IPS-NIHi11 (cell line): ENCODE measurements around the gene AIG1.
"Not testable (repeated sequence)": the region's sequence is repeated elsewhere in the genome, so short reads cannot be mapped to it uniquely, and the experiment has no call there.

ENCODE experiments used
- DNase-seq: peaks from one replicate; pipeline ENCODE4 v3.0.0; 2012; ENCODE audit warnings: mixed read lengths, low spot score

Gene AIG1, protein sequence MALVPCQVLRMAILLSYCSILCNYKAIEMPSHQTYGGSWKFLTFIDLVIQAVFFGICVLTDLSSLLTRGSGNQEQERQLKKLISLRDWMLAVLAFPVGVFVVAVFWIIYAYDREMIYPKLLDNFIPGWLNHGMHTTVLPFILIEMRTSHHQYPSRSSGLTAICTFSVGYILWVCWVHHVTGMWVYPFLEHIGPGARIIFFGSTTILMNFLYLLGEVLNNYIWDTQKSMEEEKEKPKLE

GRCh38 chr6:143060806-143061596, at the start of gene AIG1:
AIG1 (plus strand) TSS chr6:143060889; CDS start chr6:143060926, 37 bp downstream.
- DNase-seq = no peak

- no peak for DNase-seq
Observed at GRCh38 chr6:143014764-143015163, 45.9 kb upstream of the AIG1 start.

- no peak for DNase-seq
Observed at GRCh38 chr6:143015300-143015706, 45.4 kb upstream of the AIG1 start.

DNA sequence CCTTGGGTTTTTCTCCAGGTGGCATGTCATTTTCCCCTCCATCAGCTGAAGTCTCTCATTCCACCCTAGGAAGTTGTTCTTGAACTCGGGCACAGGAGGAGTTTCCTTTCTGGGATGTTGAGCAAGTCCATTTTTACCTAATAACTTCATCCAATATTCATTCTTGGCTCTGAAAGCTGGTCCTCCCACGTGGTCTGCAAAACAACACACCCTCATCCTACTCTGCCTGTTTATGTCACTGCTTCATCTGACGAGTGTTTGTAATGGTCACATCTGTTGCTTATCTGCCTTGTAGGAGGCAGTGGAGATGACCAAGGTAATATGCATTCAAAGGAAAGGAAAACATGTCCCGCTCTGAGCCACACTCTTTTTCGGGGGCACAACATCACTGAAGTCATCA, 41.7 kb upstream of the AIG1 start:
- DNase-seq = no peak

GRCh38 chr6:143020862-143021261, 39.8 kb upstream of the AIG1 start:
- DNase-seq = not testable (repeated sequence)

DNA sequence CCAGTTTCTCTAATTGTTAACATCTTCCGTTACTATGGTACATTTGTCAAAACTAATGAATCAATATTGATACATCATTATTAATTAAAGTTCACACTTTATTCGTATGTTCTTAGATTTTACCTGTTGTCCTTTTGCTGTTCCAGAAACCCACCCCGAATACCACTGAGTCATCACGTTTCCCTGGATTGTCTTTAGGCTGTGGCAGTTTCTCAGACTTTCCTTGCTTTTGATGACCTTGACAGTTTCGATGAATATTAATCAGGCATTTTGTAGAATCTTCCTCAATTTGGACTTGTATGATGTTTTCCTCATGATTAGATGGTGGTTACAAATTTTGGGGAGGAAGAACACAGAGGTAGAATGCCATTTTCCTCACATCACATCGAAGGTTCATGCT, 39.1 kb upstream of the AIG1 start:
- no peak for DNase-seq

DNA sequence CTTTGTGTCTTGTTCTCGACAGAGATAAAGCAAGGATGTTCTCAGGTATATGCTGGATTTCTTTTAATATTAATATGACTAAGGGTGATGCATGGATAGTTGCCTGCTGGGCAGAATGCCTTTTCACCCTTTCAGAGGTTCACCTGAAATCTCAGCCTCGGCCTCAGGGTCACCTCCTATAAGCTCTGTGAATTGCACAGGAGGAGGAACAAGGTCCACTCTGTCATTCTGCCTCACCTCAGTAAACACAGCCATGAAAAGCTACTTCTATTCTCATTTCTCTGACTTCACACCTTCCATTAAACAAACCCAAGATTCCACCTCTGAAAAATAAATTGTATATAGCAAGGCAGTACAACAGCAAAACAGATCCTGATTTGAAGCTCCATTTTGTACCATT, 38.1 kb upstream of the AIG1 start:
- no peak for DNase-seq

DNA sequence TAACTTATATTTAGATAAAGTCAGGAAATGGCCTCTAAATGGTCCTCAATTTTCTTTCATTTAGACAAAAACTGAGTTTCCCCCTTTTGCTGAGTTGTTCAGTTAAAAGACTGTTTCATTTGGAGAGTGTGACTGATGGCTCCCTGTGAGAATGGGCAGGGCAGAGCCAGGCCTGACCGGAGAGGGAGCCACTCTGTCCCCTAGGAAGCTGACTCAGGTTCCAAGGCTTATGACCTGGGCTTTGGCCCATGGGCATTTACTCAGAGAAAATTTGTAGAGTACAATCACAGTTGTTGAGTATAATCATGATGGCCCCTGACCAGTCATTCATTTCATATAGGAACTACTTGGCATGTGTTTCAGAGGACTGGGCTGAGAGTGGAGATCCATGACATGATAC, 37.0 kb upstream of the AIG1 start:
- DNase-seq = no peak

GRCh38 chr6:143024977-143025376, 35.7 kb upstream of the AIG1 start:
- no peak for DNase-seq

DNA sequence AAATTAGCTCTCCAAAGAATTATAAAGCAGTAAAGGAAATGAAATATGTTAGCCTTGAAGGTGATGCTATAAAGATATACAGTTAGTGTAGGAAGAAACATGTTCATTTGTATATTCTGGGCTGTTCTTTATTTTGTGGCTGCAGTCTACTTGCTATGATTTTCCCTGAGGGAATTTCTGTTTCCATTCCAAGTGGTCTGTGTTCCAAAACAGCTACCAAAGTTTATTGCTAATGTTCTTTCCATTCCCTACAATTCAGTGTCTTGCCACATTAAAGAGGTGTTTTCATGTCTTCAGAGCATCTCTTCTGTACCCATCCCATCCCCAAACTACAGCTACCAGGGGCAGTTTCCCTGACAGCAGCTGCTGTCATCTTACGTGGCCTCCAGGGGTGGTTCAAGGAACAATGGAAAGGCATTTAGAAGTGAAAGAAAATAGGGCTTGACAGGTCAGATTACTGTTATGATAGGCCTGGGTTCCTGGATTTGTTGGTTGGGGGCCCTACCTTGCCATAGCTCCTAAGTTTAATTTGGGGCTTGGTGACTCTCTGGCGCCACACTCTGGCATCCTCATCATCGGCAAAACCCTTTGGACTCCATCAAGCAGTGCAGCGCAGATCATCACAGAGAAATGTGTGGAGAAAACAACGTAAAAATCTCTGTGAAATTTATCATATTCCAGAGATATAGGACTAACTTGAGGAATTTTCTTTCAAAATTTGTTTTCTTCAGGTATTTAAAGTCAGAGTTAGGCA, 33.8 kb upstream of the AIG1 start:
- DNase-seq = peak; percentile 37

DNA sequence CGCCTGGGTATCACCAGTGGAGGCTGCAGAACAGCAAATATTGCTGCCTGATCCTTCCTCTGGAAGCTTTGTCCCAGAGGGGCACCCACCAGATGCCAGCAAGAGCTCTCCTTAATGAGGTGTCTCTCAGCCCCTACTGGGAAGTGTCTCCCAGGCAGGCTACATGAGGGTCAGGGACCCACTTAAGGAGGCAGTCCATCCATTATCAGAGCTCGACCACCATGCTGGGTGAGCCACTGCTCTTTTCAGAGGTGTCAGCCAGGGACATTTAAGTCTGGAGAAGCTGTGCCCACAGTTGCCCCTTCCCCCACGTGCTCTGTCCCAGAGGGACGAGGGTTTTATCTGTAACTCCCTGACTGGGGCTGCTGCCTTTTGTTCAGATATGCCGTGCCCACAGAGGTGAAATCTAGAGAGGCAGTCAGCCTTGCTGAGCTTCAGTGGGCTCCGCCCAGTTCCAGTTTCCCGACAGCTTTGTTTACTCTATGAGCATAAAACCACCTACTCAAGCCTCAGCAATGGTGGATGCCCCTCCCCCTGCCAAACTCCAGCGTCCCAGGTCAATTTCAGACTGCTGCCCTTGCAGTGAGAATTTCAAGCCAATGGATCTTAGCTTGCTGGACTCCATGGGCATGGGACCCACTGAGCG, 25.9 kb upstream of the AIG1 start:
- DNase-seq = no peak

DNA sequence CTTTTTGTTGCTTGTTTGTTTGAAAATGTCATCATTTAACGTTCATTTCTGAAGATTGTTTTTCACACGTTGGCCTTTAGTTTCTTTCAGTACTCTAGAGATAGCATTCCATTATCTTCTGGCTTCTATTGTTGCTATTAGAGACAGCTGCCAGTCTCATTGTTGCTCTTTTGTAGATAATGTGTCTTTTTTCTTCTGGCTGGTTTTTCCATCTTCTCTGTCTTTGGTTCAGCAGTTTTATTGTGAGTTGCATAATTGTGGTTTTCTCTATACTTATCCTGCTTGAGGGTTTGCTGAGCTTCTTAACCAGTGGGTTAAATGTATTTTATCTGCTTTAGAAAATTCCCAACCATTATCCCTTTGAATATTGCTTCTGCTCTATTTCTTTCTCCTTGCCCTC, 23.2 kb upstream of the AIG1 start:
- no peak for DNase-seq

GRCh38 chr6:143038833-143039232, 21.9 kb upstream of the AIG1 start:
- DNase-seq = no peak

DNA sequence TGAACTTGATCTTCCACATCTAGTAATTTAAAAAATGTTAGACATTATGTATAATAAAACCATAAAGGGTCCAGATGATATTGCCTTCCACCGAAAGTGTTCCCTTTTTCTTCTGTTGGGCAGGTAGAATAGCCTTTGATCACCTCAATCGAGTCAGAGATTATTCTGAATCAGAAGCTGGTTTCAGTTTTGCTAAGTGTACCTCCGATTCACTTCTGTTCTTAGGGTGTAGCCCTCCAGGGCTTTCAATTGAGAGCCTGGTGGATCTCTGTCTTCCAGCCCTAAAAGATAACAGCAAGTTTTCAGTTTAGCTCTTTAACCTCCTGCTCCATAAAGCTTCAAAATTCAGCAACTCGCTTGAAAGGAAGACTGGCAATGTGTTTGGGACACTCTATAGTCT, 21.1 kb upstream of the AIG1 start:
- DNase-seq = no peak

- DNase-seq = no peak
Observed at GRCh38 chr6:143040018-143040417, 20.7 kb upstream of the AIG1 start.

DNA sequence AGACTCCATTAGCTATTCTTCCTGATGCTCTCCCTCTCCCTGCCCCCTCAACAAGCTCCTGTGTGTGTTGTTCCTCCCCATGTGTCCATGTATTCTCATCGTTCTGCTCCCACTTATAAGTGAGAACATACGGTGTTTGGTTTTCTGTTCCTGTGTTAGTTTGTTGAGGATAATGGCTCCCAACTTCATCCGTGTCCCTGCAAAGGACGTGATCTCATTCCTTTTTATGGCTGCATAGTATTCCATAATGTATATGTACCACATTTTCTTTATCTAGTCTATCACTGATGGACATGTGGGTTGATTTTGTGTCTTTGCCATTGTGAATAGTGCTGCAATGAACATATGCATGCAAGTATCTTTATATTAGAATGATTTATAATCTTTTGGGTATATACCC, 16.3 kb upstream of the AIG1 start:
- DNase-seq = not testable (repeated sequence)

DNA sequence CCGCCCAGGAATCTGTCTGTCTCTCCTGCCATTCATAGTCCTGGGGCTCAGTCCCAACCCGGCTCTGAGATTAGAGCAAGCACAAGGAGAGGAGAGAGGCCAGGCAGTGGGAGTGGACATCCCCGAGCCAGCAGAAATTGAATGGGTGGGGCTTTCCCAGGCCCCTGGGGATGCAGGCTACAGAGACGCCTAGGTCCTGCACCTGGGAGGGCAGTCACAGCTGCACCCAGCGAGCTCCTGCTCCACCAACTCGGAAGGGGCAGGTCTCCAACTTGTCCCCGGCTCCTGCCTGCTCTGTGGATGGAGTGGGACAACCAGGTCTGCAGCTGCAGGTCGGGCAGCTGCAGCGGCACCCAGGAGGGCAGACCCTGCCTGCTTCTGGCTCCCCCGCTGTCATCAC, 11.1 kb upstream of the AIG1 start:
- no peak for DNase-seq

GRCh38 chr6:143050509-143050908, 10.2 kb upstream of the AIG1 start:
- DNase-seq = no peak

- DNase-seq = no peak
Observed at GRCh38 chr6:143052282-143052681, 8.4 kb upstream of the AIG1 start.

GRCh38 chr6:143053856-143054255, 6.8 kb upstream of the AIG1 start:
- no peak for DNase-seq

- no peak for DNase-seq
Observed at GRCh38 chr6:143054329-143054728, 6.4 kb upstream of the AIG1 start.

- no peak for DNase-seq
Observed at GRCh38 chr6:143055213-143055612, 5.5 kb upstream of the AIG1 start.

GRCh38 chr6:143055891-143056290, 4.8 kb upstream of the AIG1 start:
- DNase-seq = no peak
